HL-60 (cell line): ENCODE results near the gene LSM10.

Source experiments
- DNase-seq, 2 experiments: peaks; one replicate each; pipeline ENCODE4 v3.0.0-alpha.2; 2010 to 2020; ENCODE audit warnings: low read depth in 1 of 2, low spot score in 1 of 2
- H3K27ac ChIP-seq: fragments of 250-450 bp; sonication (Bioruptor Pico); replicated peaks from 2 replicates; pipeline ENCODE4 v1.5.1; 2020; ENCODE audit warnings: mild to moderate bottlenecking, moderate library complexity
- H3K27me3 ChIP-seq: fragments of 250-450 bp; sonication (Bioruptor Pico); 2 replicates; pipeline ENCODE4 v1.5.1; 2021; ENCODE audit warnings: mild to moderate bottlenecking, moderate library complexity; ENCODE audit not compliant: insufficient read depth, poor library complexity, severe bottlenecking
- H3K4me3 ChIP-seq: replicated peaks from 2 replicates; pipeline ENCODE4 v1.5.1; 2011; ENCODE audit warnings: mild to moderate bottlenecking, control low read depth, low read length; ENCODE audit not compliant: insufficient read depth
- CTCF ChIP-seq: IDR thresholded peaks from one replicate; pipeline ENCODE4 v1.5.1; 2011; ENCODE audit warnings: low read length, control low read depth, inconsistent platforms; ENCODE audit not compliant: insufficient read depth
- GABPA ChIP-seq: IDR thresholded peaks from 2 replicates; pipeline ENCODE4 v1.6.1; 2012; ENCODE audit warnings: low read depth
- POLR2AphosphoS5 ChIP-seq: IDR thresholded peaks from 2 replicates; pipeline ENCODE4 v1.6.1; 2012; ENCODE audit warnings: low read depth
- REST ChIP-seq: IDR thresholded peaks from 2 replicates; pipeline ENCODE4 v1.6.1; 2012; ENCODE audit warnings: low read depth; ENCODE audit not compliant: insufficient replicate concordance
- SPI1 ChIP-seq: IDR thresholded peaks from 2 replicates; pipeline ENCODE4 v1.6.1; 2012; ENCODE audit warnings: low read depth, mild to moderate bottlenecking, borderline replicate concordance

The LSM10 gene

DNA sequence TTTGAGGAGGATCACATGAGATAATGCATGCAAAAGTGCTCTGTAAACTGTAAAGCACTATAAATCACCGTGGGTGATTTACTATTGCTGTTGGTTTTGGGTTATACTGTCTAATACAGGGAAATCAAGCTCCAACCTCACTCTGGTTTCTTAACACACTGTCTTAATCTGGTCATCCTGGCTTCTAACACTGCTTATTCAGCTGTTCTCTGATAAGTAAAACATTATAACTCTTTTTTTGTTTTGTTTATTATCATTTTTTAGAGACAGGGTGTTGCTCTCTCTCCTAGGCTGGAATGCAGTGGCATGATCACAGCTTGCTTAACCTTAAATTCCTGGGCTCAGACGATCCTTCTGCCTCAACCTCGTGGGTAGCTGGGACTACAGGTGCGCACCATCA is 21.9 kb upstream of the LSM10 start:
- no peak for TF ChIP-seq GABPA
- TF ChIP-seq CTCF: no peak
- TF ChIP-seq POLR2AphosphoS5: no peak
- TF ChIP-seq REST: no peak
- TF ChIP-seq SPI1: no peak
- Histone ChIP-seq H3K27ac (no peak overlapping the region), H3K27me3 (no peaks in the 10 kb centered on the region), H3K4me3 (no peak overlapping the region)
- no peak for DNase-seq

DNA sequence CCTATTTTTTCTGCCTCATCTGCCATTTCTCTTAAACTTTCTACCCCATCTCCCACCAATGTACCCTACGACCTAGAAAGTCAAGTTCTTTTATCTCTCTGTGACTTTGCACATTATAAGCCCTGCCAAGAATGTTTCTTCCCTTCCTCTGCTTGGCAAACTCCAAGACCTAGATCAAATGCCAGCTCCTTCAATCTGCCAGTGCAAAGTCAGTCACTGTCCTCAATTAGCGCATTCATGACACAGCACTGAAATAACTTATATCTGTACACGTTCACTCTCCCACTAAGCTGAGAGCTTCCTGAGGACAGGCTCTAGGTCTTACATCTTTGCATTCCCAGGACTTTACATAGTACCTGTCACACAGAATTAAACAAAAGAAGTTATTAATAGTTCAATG is 21.4 kb upstream of the LSM10 start:
- H3K27ac ChIP-seq: no peak overlapping the region
- H3K27me3 ChIP-seq: no peaks in the 10 kb centered on the region
- DNase-seq: no peak
- no peak overlapping the region for H3K4me3 ChIP-seq
- TF ChIP-seq POLR2AphosphoS5: no peak
- TF ChIP-seq CTCF: no peak
- no peak for TF ChIP-seq GABPA
- TF ChIP-seq SPI1: no peak
- TF ChIP-seq REST: no peak

DNA sequence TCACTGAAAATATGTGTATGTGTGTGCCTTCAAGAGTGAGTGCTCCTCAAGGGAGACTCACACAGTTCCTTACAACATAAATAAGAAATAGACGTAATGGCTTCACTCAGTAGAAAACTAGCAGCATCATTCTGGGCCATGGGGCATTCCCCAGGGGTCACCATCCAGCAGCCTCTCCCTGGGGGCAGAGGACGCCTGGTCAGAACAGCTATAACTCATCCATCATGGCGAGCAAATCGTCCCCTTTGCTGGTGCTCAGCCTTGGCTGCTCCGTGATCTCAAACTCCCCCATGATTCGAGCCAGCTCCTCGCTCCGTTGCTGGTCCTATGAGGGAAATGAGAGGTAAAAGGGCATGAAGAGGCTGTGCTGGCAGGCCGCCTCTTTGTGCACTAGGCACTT is 20.2 kb upstream of the LSM10 start:
- Histone ChIP-seq H3K27me3 (no peaks in the 10 kb centered on the region), H3K27ac (no peak overlapping the region), H3K4me3 (no peak overlapping the region)
- TF ChIP-seq REST: no peak
- no peak for TF ChIP-seq SPI1
- TF ChIP-seq POLR2AphosphoS5: no peak
- no peak for DNase-seq
